G401.6 (cell line): ENCODE data around the gene FAM81A.
"Not testable (repeated sequence)": the region's sequence is repeated elsewhere in the genome, so short reads cannot be mapped to it uniquely, and the experiment has no call there.

ENCODE experiments used
- FAIRE-seq: peaks from 2 replicates; lab custom pipeline; 2012; peaks lifted over from hg19 to GRCh38; lab: Jason Lieb, UNC

FAM81A gene

GRCh38 chr15:59437817-59438624 is at the start of gene FAM81A:
Gene FAM81A, plus strand, starts transcription at chr15:59438186. Its CDS starts 20,441 bp downstream, at chr15:59458627.
- no peak for FAIRE-seq

GRCh38 chr15:59388670-59389069 is 49.3 kb upstream of the FAM81A start:
- no peak for FAIRE-seq

DNA sequence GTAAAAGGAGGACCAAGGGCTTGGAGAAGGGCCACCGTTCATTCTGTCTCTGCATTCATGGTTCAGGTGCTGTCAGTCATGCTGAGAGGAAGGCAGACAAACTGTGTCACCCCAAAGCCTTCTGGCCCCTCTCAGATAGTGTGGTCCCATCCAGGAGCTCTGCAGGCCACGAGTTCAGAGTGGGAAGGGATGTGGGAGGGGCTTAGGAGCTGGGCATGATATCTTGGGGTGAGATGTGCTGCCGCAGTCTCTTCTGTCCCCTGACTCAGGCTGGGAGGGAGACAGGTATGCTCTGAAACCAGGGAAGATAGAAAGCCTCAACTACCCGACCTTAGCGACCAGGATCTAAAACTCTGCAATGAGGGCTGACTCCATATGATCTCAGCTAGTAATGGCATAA is 45.7 kb upstream of the FAM81A start:
- no peak for FAIRE-seq

- FAIRE-seq, result no peak
Observed at GRCh38 chr15:59394166-59394661, 43.8 kb upstream of the FAM81A start.

DNA sequence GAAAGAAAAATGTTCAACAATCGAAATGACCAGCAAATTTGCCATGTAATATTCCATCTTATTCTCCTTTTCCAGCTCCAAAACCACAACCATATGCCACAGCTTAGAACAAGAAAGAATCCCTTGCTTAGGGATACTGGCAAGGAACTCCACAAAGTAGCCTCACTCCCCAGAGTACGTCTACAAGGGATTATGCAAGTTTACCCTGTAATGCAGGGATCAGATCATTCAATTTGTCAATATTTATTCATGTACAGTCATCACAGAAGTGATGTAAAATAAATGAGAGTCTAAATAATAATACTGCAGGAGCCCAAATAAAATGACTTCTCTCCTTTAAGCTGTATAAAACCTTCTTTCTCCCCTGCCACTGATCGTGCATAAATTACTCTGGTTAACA is 41.8 kb upstream of the FAM81A start:
- FAIRE-seq, result no peak

- no peak for FAIRE-seq
Observed at GRCh38 chr15:59396679-59397078, 41.3 kb upstream of the FAM81A start.

GRCh38 chr15:59398220-59398619 is 39.8 kb upstream of the FAM81A start:
- no peak for FAIRE-seq

DNA sequence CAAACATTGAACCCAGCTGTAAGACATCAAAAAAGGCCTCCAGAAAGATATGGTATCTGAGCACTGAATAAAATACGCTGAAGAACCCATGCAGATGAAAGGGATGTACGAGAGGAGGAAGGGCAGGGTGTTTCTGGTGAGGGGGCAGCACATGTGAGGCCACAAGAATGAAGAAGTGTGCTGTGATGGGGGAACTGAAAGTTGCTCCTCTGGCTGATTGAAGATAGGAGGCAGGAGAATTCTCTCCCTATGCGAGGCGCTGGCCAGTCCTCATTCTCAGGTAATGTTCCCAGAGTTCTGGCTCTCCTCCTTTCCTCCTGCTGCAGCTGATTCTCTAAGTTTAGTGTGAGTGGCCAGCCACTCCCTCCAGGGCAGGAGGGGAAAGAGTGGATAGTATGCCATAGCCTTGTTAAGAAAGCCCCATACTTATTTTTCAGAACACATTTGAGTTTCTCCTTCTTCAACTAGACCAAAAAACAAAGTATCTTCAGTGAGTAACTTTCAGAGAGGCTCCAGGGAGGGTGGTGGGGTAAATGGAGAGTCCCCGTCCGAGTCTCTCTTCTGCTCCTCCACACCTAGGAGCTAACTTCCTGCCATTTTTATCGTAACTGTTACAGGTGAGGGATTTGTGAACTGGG is 38.4 kb upstream of the FAM81A start:
- no peak for FAIRE-seq

- FAIRE-seq, result no peak
Observed at GRCh38 chr15:59400103-59400813, 37.7 kb upstream of the FAM81A start.

DNA sequence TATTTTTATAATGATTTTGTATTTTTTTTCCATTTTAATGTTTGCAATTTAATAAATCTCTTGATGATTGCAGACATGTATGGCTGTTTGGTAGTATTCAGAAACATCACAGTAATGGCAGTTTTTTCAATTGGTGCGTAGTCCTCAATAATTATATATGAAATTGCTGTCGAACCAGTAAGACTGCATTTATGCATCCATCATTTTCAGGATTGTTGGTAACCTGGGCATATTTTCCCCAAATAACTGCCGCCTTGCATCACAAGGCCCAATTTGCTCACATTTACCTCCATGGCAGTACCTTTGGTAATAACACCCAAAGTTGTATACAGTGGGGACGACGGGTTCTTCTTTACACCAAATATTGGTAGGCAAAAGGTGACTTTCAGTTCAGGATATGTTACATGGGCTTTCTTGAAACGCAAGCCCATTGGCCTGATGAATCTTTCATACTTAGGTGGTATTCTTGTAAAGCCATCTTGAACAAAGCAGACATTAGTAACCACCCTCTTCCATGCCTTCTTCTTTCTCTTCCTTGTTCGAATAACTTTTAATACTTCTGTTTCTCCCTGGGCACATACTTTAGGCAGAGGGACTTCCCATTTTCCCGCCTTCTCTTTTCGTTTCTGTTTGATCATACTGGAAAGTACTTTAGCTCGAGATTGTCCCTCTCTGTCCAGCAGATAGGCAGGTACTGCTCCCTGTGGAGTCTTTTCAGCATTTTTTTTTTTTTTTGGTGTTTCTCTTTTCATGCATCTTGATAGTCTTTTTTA is 36.7 kb upstream of the FAM81A start:
- FAIRE-seq, result not testable (repeated sequence)

DNA sequence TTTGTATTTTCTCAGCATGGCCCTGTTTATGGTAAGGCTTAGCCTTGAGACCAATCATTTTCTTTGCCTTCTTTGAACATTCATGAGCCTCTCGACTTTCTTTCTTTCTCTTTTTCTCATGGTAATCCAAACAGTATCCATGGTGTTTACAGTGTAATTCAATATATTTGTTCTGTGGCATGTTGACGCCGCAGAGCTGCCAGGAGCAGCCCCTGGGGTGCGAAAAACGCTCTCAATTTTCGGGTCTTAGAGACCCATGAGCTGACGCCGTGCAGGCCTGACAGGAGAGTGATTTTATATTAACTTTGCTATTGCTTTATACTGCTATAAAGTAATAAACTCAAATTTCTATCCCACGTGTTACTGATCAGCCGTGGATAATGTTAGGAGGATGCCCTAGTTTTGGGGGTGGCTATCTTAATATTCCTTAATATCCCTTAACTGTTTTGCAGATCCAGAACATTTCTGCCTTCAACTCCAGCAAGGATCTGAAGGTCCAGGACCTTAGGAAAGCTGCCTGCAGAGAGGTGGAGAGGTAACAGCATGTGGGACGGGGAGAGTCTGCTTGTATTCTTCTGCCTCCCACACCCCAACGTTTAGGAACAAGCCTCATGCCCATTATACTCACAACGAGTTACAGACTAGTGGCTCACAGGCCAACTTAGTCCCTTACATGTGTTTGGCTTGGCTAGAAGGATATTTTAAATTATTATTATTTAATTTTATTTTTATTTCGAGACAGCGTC is 36.0 kb upstream of the FAM81A start:
- no peak for FAIRE-seq

DNA sequence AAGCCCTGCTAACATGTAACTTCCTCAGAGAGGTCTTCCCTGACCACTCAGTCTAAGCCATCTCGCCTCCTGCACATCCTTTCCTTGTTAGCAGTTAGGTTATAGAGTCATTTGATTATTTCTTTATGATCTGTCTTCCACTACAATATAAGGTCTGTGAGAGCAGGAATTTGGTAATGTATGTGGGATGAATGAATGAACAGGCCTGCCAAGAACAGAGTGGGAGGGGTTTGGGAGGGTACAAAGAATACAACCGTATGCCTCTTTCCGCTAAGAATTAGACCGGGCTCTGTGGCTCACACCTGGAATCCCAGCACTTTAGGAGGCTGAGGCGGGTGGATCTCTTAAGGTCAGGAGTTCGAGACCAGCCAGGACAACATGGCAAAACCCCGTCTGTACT is 32.9 kb upstream of the FAM81A start:
- FAIRE-seq, result no peak

DNA sequence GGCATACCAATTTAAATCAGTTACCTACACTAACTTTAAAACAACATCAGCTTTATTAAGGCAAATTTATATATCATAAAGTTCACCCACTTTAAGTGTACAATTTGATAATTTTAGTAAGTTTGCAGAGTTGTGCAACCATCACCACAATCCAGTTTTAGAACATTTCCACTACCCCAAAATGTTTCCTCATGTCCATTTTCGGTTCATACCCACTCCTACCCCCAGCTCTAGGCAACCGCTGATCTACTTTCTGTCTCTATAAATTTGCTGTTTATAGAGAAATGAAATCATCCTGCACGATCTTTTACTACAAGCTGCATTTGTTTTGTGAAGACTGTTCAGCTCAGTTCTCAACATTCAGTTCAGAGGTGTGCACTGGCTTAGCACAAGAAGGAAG is 31.5 kb upstream of the FAM81A start:
- FAIRE-seq, result no peak

DNA sequence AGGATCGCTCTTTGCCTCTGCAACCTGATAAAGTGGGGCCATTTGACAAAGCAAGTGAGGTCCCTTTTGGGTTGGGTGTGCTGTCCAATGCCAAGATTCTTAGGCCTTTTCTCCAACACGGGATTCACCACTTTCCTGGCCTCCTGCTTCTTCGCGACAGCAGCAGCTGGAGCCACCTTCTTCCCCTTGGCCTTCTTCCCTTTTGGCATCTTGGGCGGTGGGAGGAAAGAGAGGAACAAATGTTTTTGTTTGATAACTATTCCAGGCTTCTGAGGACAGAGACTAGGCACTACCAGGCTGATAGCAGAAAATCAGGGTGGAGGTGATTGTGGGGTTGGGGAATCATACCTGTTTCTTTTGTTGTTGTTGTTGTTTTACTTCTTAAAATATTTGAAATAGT is 30.0 kb upstream of the FAM81A start:
- FAIRE-seq, result no peak

GRCh38 chr15:59410391-59410896 is 27.5 kb upstream of the FAM81A start:
- FAIRE-seq, result no peak

- FAIRE-seq, result no peak
Observed at GRCh38 chr15:59413577-59413976, 24.4 kb upstream of the FAM81A start.

GRCh38 chr15:59416816-59417215 is 21.2 kb upstream of the FAM81A start:
- FAIRE-seq, result no peak

DNA sequence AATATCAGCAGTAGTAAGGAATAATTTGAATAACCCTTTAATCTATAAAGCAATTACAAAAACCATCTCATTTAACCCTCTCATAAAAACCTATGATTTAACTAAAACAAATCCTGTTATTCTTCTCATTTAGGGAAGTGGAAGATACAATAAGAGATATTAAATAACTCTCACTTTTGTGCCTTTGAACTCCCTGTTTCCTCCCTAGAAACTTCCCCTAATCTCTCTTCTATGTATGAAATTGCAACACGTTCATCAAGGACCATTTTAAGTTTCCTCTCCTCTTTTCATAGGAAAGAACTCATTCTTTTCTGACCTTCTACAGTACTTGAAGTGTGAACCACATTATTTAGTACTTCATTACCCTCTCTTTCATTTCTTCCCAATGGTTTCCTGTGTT is 18.8 kb upstream of the FAM81A start:
- FAIRE-seq, result no peak

- FAIRE-seq, result no peak
Observed at GRCh38 chr15:59420108-59420507, 17.9 kb upstream of the FAM81A start.

DNA sequence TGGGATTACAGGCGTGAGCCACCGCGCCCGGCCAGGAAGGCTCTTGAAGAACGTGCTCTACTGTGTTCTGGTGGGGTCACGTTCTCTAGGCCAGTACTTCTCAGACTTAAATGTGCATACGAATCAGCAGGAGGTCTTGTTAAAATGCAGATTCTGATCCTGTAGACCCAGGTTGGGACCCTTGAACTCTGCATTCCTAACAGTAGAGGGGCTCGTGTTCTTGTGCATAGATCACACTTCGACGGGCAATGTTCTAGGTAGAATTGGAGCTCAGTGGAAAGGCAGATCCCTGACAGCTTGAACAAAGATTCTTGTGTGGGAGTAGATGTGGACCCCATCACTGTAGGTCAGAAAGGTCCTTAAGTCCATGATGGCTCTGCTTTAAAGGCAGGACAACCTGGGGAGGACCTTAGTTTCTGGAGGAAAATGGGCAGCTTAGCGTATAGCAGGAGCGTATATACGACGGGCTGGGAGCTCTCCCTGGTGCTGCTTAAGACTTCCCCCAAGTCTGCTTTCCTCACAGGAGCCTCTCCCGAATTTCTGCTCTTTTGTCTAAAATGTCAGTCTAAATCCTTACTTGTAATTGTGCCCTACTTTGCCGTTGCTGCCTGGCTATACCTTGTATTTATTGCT is 16.9 kb upstream of the FAM81A start:
- FAIRE-seq, result no peak

GRCh38 chr15:59424616-59425015 is 13.4 kb upstream of the FAM81A start:
- no peak for FAIRE-seq
